Medulla oblongata (tissue), 1 donor: ENCODE data around the gene NACC2.
"Not testable (repeated sequence)": the region's sequence is repeated elsewhere in the genome, so short reads cannot be mapped to it uniquely, and the experiment has no call there.

ENCODE experiments used
- DNase-seq: peaks from one replicate; pipeline ENCODE4 v3.0.0-alpha.2; 2015; ENCODE audit errors: extremely low spot score

Gene NACC2

GRCh38 chr9:136080716-136081112 is 14.4 kb downstream of the NACC2 start:
- no peak for DNase-seq

- DNase-seq: no peak
Measured at GRCh38 chr9:136079916-136080246, 15.2 kb downstream of the NACC2 start.

- DNase-seq: no peak
Measured at GRCh38 chr9:136079211-136079915, 15.7 kb downstream of the NACC2 start.

GRCh38 chr9:136078498-136079011 is 16.5 kb downstream of the NACC2 start:
- DNase-seq: no peak

- DNase-seq: no peak
Measured at GRCh38 chr9:136078024-136078423, 17.1 kb downstream of the NACC2 start.

GRCh38 chr9:136077491-136077890 is 17.6 kb downstream of the NACC2 start:
- DNase-seq: no peak

GRCh38 chr9:136075881-136076678 is 19.0 kb downstream of the NACC2 start:
- DNase-seq: no peak

GRCh38 chr9:136075134-136075841 is 19.8 kb downstream of the NACC2 start:
- no peak for DNase-seq

- DNase-seq: no peak
Measured at GRCh38 chr9:136074706-136075105, 20.4 kb downstream of the NACC2 start.

- DNase-seq: no peak
Measured at GRCh38 chr9:136062657-136063439, 32.2 kb downstream of the NACC2 start.

- DNase-seq: not testable (repeated sequence)
Measured at GRCh38 chr9:136061916-136062315, 33.2 kb downstream of the NACC2 start.

GRCh38 chr9:136061405-136061804 is 33.7 kb downstream of the NACC2 start:
- no peak for DNase-seq

GRCh38 chr9:136060671-136061371 is 34.3 kb downstream of the NACC2 start:
- no peak for DNase-seq

GRCh38 chr9:136059851-136060670 is 35.0 kb downstream of the NACC2 start:
- no peak for DNase-seq

- DNase-seq: no peak
Measured at GRCh38 chr9:136059321-136059791, 35.7 kb downstream of the NACC2 start.

GRCh38 chr9:136058801-136059302 is 36.2 kb downstream of the NACC2 start:
- no peak for DNase-seq

GRCh38 chr9:136058084-136058483 is 37.0 kb downstream of the NACC2 start:
- no peak for DNase-seq

- no peak for DNase-seq
Measured at GRCh38 chr9:136057236-136058081, 37.6 kb downstream of the NACC2 start.
